Heart left ventricle (tissue), 16 donors: ENCODE results near the gene SCO1. TPM values are rescaled to one million over a fixed set of nuclear protein-coding genes. Genes with fewer than 3 reads are reported as not detected.

ENCODE experiments used
- ATAC-seq, 4 donors: fragments of 200-7000 bp; cut with Tn5 transposase; one replicate each; pipeline ENCODE4 v1.9.1; 2020 to 2022; ENCODE audit warnings: moderate library complexity in 4 of 4, mild to moderate bottlenecking in 3 of 4, moderate number of reproducible peaks in 1 of 4
- DNase-seq, 5 donors: peaks; one replicate each; pipeline ENCODE4 v3.0.0-alpha.2; 2020
- H3K27ac ChIP-seq, 12 donors: fragments of 200-600 bp; sonication (generic) in 4 of 12; one replicate each; pipeline versions ENCODE4 v1.5.0 to v1.8.0; 2016 to 2022; ENCODE audit warnings: mild to moderate bottlenecking in 2 of 12
- H3K27me3 ChIP-seq, 9 donors: fragments of 200-600 bp; sonication (generic) in 2 of 9; one replicate each; pipeline versions ENCODE4 v1.5.1 to v1.8.0; 2016 to 2022; ENCODE audit warnings: mild to moderate bottlenecking in 3 of 9
- H3K36me3 ChIP-seq, 9 donors: fragments of 200-600 bp; sonication (generic) in 2 of 9; one replicate each; pipeline versions ENCODE4 v1.5.0 to v1.8.0; 2018 to 2022; ENCODE audit warnings: mild to moderate bottlenecking in 2 of 9
- H3K4me1 ChIP-seq, 12 donors: fragments of 200-600 bp; sonication (generic) in 4 of 12; one replicate each; pipeline versions ENCODE4 v1.5.0 to v1.8.0; 2016 to 2022; ENCODE audit warnings: mild to moderate bottlenecking in 3 of 12
- H3K4me3 ChIP-seq, 12 donors: fragments of 200-600 bp; sonication (generic) in 4 of 12; one replicate each; pipeline versions ENCODE4 v1.5.0 to v1.8.0; 2017 to 2022; ENCODE audit warnings: mild to moderate bottlenecking in 9 of 12, moderate library complexity in 4 of 12
- H3K9me3 ChIP-seq, 12 donors: fragments of 200-600 bp; sonication (generic) in 4 of 12; one replicate each; pipeline versions ENCODE4 v1.5.0 to v1.8.0; 2016 to 2022; ENCODE audit warnings: mild to moderate bottlenecking in 1 of 12
- CTCF ChIP-seq, 12 donors: fragments of 200-600 bp; sonication (generic) in 4 of 12; IDR thresholded peaks; one replicate each; pipeline versions ENCODE4 v1.5.0 to v1.8.0; 2018 to 2022; ENCODE audit warnings: antibody characterized with exemption in 12 of 12, mild to moderate bottlenecking in 5 of 12
- POLR2A ChIP-seq, 2 donors: fragments of 450-650 bp; IDR thresholded peaks; one replicate each; pipeline ENCODE4 v1.6.1; 2017; ENCODE audit warnings: antibody characterized with exemption in 2 of 2, mild to moderate bottlenecking in 2 of 2, moderate library complexity in 2 of 2
- WGBS, 4 donors: extraction: QIAGEN DNeasy Blood & Tissue Kit in 2 of 4; methylation state at CpG; one replicate each; pipeline versions ENCODE4 v1.1.5 to v1.1.7; 2013 to 2018; 5-methylcytosine and 5-hydroxymethylcytosine counted together
- intact Hi-C, 10 donors: fragments of 100-400 bp; cut with DNase I; formaldehyde crosslinking; loops; one replicate each; pipeline versions ENCODE4 v1.11.1 to v1.14.2; 2022
- polyA plus RNA-seq, 2 donors: library from polyadenylated mRNA; stranded (reverse); fragments of 200-250 nt; gene quantifications; one replicate each; pipeline ENCODE4 v1.2.3, GENCODE V29; 2013
- total RNA-seq, 9 donors: library from RNA; depleted of rRNA in 2 of 9; stranded (reverse); fragments of >200 nt in 2 of 9; fragmentation: NEBNext Ultra II Directional in 3 of 9; extraction: Animal tissue kit (Norgen Biotek cat#: 25700) in 3 of 9; gene quantifications; one replicate each; pipeline versions ENCODE4 v1.1.0 to v1.2.4, GENCODE V29; 2016 to 2023
- donor health status: ischemic (EF 13 %, LVEDD 7.1; RV severe dilation, severe dysfunction).
- donor health status: healthy with polysubstance abuse.
- donor health status: DM: no; HTN: yes; CAD: no.
- donor health status: DM: no; HTN: no; CAD: no.
- donor health status: ischemic (EF 25% LVEDD 6.9; RV normal size, moderate dysfunction).
- donor health status: ischemic (EF 25% LVEDD 5.7; RV mildly dilated, moderate dysfunction).
- donor health status: healthy.
- donor health status: DM: yes; HTN: yes; CAD: no.
- donor health status: ischemic (EF 35%, LVEDD 5.7; RV mildly dilated, moderate dysfunction).
- donor health status: nonischemic (EF 11% LVEDD 7.7; RV severe dilation, severe dysfunction).
- donor health status: DM: yes; HTN: yes; CAD: no.
- donor health status: PGD.
- donor health status: ischemic (EF 29% LVEDD 5.4; RV normal size, mild dysfunction).
- donor health status: nonischemic (EF 23%, LVEDD 6.1; RV moderate dilation, normal function).

The SCO1 gene
- total and polyA plus RNA-seq, 11 donors, result 9.2 to 53.4 (median 31.4) TPM

DNA sequence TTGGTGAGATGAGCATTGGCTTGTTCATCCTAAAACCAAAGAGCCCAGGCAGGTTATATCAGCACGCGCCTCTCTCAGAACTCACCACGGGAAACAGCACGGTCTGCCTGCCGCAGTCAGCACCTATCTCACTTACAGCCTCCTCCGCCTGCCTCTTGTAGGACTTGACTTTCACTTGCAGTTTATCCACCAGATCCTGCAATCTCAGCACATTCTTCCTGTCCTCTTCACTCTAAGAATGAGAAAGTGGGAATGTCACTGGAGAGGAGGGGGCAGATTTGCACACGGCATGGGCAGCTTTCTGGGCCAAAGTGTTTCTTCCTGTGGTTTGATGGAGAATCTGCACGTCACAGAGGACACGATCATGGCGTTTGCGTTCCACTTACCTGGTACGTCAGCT lies 67.6 kb downstream of the SCO1 start:
- DNase-seq (no peak), ATAC-seq (no peak)
- Histone ChIP-seq H3K9me3 (no peaks in the 10 kb centered on the region), H3K36me3 (peaks cover 0 to 13% (median 2%) of the 10 kb centered on the region in 9 donors), H3K27me3 (no peaks in the 10 kb centered on the region), H3K4me1 (no peaks in the 10 kb centered on the region), H3K4me3 (no peak overlapping the region), H3K27ac (no peak overlapping the region)
- 89 to 97% (median 94%) methylated on average over 11 to 12 of the region's 12 CpGs for WGBS, 4 donors
- intact Hi-C loops, result loop anchor here in 1 of 10 donors (10.0 kb wide), 1 partner anchor 905 kb away; no protein-coding TSS in a partner anchor
- TF ChIP-seq POLR2A (IDR thresholded peaks at IDR 0.05), result no peak
- no peak for TF ChIP-seq CTCF (IDR thresholded peaks at IDR 0.05)

GRCh38 chr17:10628756-10629155 lies 68.6 kb downstream of the SCO1 start:
- ATAC-seq (no peak), DNase-seq (no peak)
- 79 to 89% (median 85%) methylated on average over 13 of the region's 13 CpGs for WGBS, 4 donors
- TF ChIP-seq CTCF (IDR thresholded peaks at IDR 0.05), result peak in 7 of 12 donors; percentile 8 to 27 (median 24)
- no peak for TF ChIP-seq POLR2A (IDR thresholded peaks at IDR 0.05)
- H3K27me3 ChIP-seq, result no peaks in the 10 kb centered on the region
- H3K27ac ChIP-seq, result no peak overlapping the region
- H3K4me3 ChIP-seq, result no peak overlapping the region
- intact Hi-C loops, result loop anchor here in 1 of 10 donors (10.0 kb wide), 1 partner anchor 904 kb away; no protein-coding TSS in a partner anchor
- H3K4me1 ChIP-seq, result no peaks in the 10 kb centered on the region
- no peaks in the 10 kb centered on the region for H3K9me3 ChIP-seq
- peaks cover 0 to 10% (median 0%) of the 10 kb centered on the region in 9 donors for H3K36me3 ChIP-seq

DNA sequence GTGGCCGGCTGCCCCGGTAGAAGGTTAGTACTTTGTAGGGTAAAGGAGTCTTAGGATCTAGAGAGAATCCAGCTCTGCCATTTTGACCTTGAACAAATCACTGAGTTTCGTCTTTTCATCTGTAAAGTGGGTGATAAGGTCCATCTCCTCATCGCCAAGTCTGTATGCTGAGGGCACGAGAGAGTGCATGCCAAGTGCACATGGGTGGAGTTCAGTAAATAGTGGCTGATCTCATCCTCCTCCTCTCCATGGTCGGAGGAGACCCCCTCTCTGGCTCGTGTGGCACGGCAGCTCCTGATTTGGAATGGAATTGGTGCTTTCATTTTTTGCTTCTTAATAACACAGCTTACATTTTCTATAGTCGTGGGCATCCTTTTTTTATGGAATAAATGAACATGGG lies 70.9 kb downstream of the SCO1 start:
- Histone ChIP-seq H3K4me1 (no peaks in the 10 kb centered on the region), H3K4me3 (no peak overlapping the region), H3K36me3 (peaks cover 0 to 10% (median 0%) of the 10 kb centered on the region in 9 donors), H3K9me3 (no peaks in the 10 kb centered on the region), H3K27me3 (no peaks in the 10 kb centered on the region), H3K27ac (no peak overlapping the region)
- DNase-seq, result no peak
- 70 to 82% (median 78%) methylated on average over 9 of the region's 9 CpGs for WGBS, 4 donors
- TF ChIP-seq POLR2A (IDR thresholded peaks at IDR 0.05) (no peak), CTCF (IDR thresholded peaks at IDR 0.05) (no peak)
- intact Hi-C loops, result loop anchor here in 1 of 10 donors (10.0 kb wide), 1 partner anchor 902 kb away; no protein-coding TSS in a partner anchor
- ATAC-seq, result no peak

DNA sequence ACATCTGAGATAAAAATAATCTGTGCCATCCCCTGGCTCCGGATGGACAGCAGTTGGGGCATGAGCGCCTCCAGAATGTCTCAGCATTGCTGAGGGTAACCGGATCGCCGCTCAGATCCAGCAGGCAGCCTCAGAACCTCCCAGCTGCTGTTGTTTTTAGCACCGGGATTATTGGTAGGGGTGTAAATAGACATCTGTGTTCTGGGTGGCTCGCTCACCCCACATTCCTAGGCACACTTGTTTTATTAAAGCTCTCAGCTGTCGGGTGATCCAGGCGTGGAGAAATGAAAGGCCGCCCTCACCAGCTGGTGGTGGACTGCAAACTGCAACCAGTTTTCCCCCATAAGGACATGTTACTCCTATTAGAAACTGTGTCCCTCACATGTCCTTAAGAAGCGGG lies 72.4 kb downstream of the SCO1 start:
- peaks cover 0 to 8% (median 0%) of the 10 kb centered on the region in 9 donors for H3K36me3 ChIP-seq
- ATAC-seq (no peak), DNase-seq (no peak)
- H3K27me3 ChIP-seq, result no peaks in the 10 kb centered on the region
- intact Hi-C loops, result loop anchor here in 1 of 10 donors (10.0 kb wide), 1 partner anchor 900 kb away; no protein-coding TSS in a partner anchor
- no peaks in the 10 kb centered on the region for H3K4me1 ChIP-seq
- H3K9me3 ChIP-seq, result no peaks in the 10 kb centered on the region
- TF ChIP-seq CTCF (IDR thresholded peaks at IDR 0.05) (no peak), POLR2A (IDR thresholded peaks at IDR 0.05) (no peak)
- H3K4me3 ChIP-seq, result no peak overlapping the region
- H3K27ac ChIP-seq, result no peak overlapping the region
- WGBS, 4 donors, result 87 to 92% (median 89%) methylated on average over 11 of the region's 11 CpGs
